Neutrophil (primary cell): Measurements from ENCODE around the gene PLLP.

ENCODE experiments used
- H3K27ac ChIP-seq: fragments of 200-600 bp; sonication (generic); 2 replicates; pipeline ENCODE4 v1.5.1; 2016; ENCODE audit warnings: mild to moderate bottlenecking, moderate library complexity
- H3K27me3 ChIP-seq: fragments of 200-600 bp; sonication (generic); 2 replicates; pipeline ENCODE4 v1.6.0; 2016; ENCODE audit warnings: mild to moderate bottlenecking
- H3K36me3 ChIP-seq: fragments of 200-600 bp; sonication (generic); 2 replicates; pipeline ENCODE4 v1.5.1; 2017
- H3K4me1 ChIP-seq, 2 experiments: fragments of 200-600 bp in 1 of 2; sonication (generic) in 1 of 2; 1 replicate in 1 of 2; 2 replicates in 1 of 2; pipeline versions ENCODE4 v1.5.1 to v1.6.1; 2013 to 2016; ENCODE audit warnings: low read depth in 1 of 2, low read length in 1 of 2, mild to moderate bottlenecking in 1 of 2, moderate library complexity in 1 of 2; ENCODE audit not compliant: control insufficient read depth in 1 of 2, insufficient read depth in 1 of 2
- H3K4me3 ChIP-seq, 2 experiments: fragments of 200-600 bp in 1 of 2; sonication (generic) in 1 of 2; 1 replicate in 1 of 2; 2 replicates in 1 of 2; pipeline ENCODE4 v1.5.1; 2013 to 2016; ENCODE audit warnings: low read depth in 1 of 2, low read length in 1 of 2, mild to moderate bottlenecking in 1 of 2, moderate library complexity in 1 of 2
- H3K9me3 ChIP-seq: fragments of 200-600 bp; sonication (generic); 2 replicates; pipeline ENCODE4 v1.5.1; 2016
- TF ChIP-seq, protein P1 (sequence below): fragments of 200-600 bp; sonication (generic); IDR thresholded peaks from 2 replicates; pipeline ENCODE4 v1.5.1; 2016; ENCODE audit warnings: antibody characterized with exemption

The PLLP gene

DNA sequence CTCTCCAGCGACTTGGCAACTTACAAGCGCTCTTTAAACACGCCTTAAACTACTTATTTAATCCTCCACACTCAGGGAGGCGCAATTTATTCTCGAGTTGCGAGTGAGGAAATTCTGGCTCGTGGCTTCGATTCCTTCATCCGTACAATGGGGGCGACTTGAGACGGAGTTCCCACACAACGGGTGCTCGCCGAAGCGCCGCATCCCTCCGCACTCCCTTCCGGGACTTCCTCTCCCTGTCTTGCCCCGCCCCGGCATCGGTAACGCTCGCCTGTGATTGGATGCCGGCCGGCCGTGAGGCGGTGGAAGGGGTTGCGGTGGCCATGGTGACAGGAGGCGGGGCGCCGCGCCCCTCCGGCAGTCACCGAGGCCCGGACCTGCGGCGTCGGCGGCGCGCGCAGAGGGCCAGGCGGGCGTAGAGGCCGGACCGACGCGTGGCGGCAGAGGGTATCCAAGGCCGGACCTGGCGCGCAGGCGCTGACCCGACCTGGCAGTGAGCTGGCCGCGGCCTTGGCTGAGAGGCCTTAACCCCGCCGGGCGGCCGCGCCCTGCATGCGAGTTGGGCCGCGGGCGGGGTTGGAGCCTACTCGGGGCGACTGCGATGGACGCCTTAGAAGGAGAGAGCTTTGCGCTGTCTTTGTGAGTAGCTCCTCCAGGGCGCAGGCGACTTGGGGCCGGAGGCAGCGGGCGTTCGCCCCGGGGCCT lies 39.6 kb downstream of the PLLP start, which contains the start of gene ARL2BP:
Gene ARL2BP (plus strand): TSS at position 493 of the 705 bp plus-strand sequence. CDS start 109 bp downstream, at position 602.
- Histone ChIP-seq H3K4me3 (peak within 1 kb of the TSS; percentile 69 to 92), H3K4me1 (peaks cover 21 to 25% of the 10 kb centered on the region in 2 experiments), H3K9me3 (no peaks in the 10 kb centered on the region), H3K36me3 (peaks cover 16% of the 10 kb centered on the region), H3K27me3 (no peaks in the 10 kb centered on the region), H3K27ac (peak within 1 kb of the TSS; percentile 87)
- TF ChIP-seq, protein P1, sequence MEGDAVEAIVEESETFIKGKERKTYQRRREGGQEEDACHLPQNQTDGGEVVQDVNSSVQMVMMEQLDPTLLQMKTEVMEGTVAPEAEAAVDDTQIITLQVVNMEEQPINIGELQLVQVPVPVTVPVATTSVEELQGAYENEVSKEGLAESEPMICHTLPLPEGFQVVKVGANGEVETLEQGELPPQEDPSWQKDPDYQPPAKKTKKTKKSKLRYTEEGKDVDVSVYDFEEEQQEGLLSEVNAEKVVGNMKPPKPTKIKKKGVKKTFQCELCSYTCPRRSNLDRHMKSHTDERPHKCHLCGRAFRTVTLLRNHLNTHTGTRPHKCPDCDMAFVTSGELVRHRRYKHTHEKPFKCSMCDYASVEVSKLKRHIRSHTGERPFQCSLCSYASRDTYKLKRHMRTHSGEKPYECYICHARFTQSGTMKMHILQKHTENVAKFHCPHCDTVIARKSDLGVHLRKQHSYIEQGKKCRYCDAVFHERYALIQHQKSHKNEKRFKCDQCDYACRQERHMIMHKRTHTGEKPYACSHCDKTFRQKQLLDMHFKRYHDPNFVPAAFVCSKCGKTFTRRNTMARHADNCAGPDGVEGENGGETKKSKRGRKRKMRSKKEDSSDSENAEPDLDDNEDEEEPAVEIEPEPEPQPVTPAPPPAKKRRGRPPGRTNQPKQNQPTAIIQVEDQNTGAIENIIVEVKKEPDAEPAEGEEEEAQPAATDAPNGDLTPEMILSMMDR: peak; percentile 44

DNA sequence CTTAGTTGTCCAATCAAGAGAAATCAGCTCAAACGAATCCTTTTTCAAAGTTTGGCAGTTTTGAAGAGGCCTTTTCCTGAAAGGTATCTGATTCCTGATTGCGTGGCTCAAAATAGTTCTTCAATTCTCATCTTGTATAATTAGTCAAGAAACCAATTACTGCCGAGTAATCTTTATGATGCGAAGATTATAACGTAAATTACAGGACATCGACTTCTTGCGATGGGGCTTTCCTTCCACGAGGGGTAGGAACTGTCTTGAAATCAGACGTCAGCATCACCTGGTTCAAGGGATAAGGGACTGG lies 40.1 kb downstream of the PLLP start:
- Histone ChIP-seq H3K4me1 (peaks cover 21 to 25% of the 10 kb centered on the region in 2 experiments), H3K27me3 (no peaks in the 10 kb centered on the region), H3K36me3 (peaks cover 14% of the 10 kb centered on the region), H3K9me3 (no peaks in the 10 kb centered on the region), H3K4me3 (peak overlapping the region; percentile 69 to 92), H3K27ac (peak overlapping the region; percentile 87)
- TF ChIP-seq, protein P1: no peak

DNA sequence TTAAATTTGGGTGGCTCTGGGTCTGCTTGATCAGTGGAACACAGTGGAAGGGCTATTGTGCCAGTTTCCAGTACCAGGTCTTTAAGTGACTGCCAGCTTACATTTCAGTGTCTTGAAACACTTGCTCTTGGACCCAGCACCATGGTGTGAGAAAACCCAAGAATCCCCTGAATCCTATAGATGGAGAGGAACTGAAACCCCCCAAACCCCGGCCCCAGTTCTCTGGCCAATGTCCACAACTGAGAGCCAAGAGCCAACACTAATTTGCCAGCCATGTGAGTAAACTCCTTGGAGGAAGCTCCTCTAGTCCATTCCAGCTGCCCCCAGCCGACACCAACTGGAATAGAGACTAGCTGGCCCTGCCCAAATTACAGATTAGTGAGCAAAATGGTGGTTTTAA lies 41.8 kb downstream of the PLLP start:
- Histone ChIP-seq H3K27ac (no peak overlapping the region), H3K27me3 (no peaks in the 10 kb centered on the region), H3K36me3 (peaks cover 19% of the 10 kb centered on the region), H3K9me3 (no peaks in the 10 kb centered on the region), H3K4me1 (peaks cover 21 to 25% of the 10 kb centered on the region in 2 experiments), H3K4me3 (no peak overlapping the region)
- TF ChIP-seq, protein P1: no peak

DNA sequence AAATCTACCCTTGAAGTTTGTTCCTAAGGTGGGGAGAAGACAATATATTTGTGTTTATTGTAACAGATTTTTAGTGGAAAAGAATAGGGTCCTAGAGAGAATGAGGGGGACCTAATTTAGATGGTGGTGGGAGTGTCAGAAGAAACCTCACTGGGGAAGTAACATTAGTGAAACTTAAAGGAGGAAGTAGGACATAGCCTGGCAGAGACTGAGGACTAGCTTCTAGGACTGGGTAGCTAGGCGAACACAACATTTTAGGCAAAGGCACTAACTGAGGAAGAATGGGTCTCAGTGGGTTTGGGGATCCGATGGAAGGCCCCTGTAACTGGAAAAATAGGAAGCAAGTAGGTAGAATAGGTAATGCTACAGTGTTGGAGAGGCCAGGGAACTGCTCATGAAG lies 43.6 kb downstream of the PLLP start:
- TF ChIP-seq, protein P1: no peak
- no peak overlapping the region for H3K4me3 ChIP-seq
- H3K36me3 ChIP-seq: peaks cover 22% of the 10 kb centered on the region
- H3K9me3 ChIP-seq: no peaks in the 10 kb centered on the region
- no peaks in the 10 kb centered on the region for H3K27me3 ChIP-seq
- peak overlapping the region; percentile 32 for H3K27ac ChIP-seq
- peaks cover 17 to 20% of the 10 kb centered on the region in 2 experiments for H3K4me1 ChIP-seq

DNA sequence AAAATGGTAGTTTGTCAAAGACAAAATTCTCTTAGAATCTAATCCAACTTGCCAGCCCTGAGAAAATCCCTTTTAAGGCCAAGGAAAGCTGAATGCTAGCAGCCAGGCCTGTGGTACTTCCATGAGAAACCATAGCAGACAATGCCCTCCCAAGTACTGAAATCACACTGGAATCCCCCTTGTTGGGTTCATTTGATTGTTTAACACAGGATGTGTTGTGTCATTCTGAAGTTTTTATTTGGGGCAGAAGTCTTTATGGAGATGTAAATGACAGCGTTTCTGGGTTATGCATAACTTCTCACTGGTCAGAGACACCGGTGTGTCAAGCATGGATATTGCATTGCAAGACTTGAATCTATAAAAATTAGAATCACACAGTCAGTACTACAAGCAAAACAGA lies 45.4 kb downstream of the PLLP start:
- Histone ChIP-seq H3K4me3 (no peak overlapping the region), H3K27me3 (no peaks in the 10 kb centered on the region), H3K4me1 (peaks cover 7 to 8% of the 10 kb centered on the region in 2 experiments), H3K36me3 (peaks cover 37% of the 10 kb centered on the region), H3K9me3 (no peaks in the 10 kb centered on the region), H3K27ac (no peak overlapping the region)
- TF ChIP-seq, protein P1: no peak
